ENCODE data around the gene CR2. TPM values are rescaled to one million over a fixed set of nuclear protein-coding genes. Genes with fewer than 3 reads are reported as not detected.
"Not testable (repeated sequence)": the region's sequence is repeated elsewhere in the genome, so short reads cannot be mapped to it uniquely, and the experiment has no call there.

The CR2 gene
- total RNA-seq, 2 experiments from 2014 or later = not detected

- ChIA-PET CTCF (no interaction called here), POLR2A (no interaction called here)
- Mint-ChIP-seq H3K27me3 (peaks cover 14% of the 10 kb centered on the region), H3K4me1 (peaks cover 14% of the 10 kb centered on the region), H3K4me3 (no peak overlapping the region), H3K36me3 (ENCODE audit: low read depth) (no peaks in the 10 kb centered on the region), H3K9me3 (no peaks in the 10 kb centered on the region), H3K27ac (no peak overlapping the region)
- DNase-seq = no peak
These were observed 7.5 kb downstream of the CR2 start for GRCh38 chr1:207461649-207462048.

GRCh38 chr1:207462535-207462934, 8.4 kb downstream of the CR2 start:
- ChIA-PET CTCF (no interaction called here), POLR2A (no interaction called here)
- no peaks in the 10 kb centered on the region for H3K36me3 Mint-ChIP-seq (ENCODE audit: low read depth)
- H3K4me3 Mint-ChIP-seq = no peak overlapping the region
- H3K27me3 Mint-ChIP-seq = peaks cover 14% of the 10 kb centered on the region
- H3K27ac Mint-ChIP-seq = no peak overlapping the region
- H3K9me3 Mint-ChIP-seq = no peaks in the 10 kb centered on the region
- H3K4me1 Mint-ChIP-seq = peaks cover 14% of the 10 kb centered on the region
- no peak for DNase-seq

- Mint-ChIP-seq H3K4me3 (no peak overlapping the region), H3K4me1 (peaks cover 14% of the 10 kb centered on the region), H3K27ac (no peak overlapping the region), H3K27me3 (peaks cover 14% of the 10 kb centered on the region), H3K9me3 (no peaks in the 10 kb centered on the region), H3K36me3 (ENCODE audit: low read depth) (no peaks in the 10 kb centered on the region)
- ChIA-PET POLR2A (no interaction called here), CTCF (no interaction called here)
- DNase-seq = no peak
These were observed 8.9 kb downstream of the CR2 start for GRCh38 chr1:207463021-207463420.

- peaks cover 18% of the 10 kb centered on the region for H3K27me3 Mint-ChIP-seq
- H3K27ac Mint-ChIP-seq = no peak overlapping the region
- DNase-seq = no peak
- POLR2A ChIA-PET = no interaction called here
- no peaks in the 10 kb centered on the region for H3K9me3 Mint-ChIP-seq
- H3K4me3 Mint-ChIP-seq = no peak overlapping the region
- CTCF ChIA-PET = no interaction called here
- peaks cover 14% of the 10 kb centered on the region for H3K4me1 Mint-ChIP-seq
- H3K36me3 Mint-ChIP-seq (ENCODE audit: low read depth) = no peaks in the 10 kb centered on the region
These were observed 9.4 kb downstream of the CR2 start for GRCh38 chr1:207463571-207463970.

GRCh38 chr1:207470927-207471326, 16.8 kb downstream of the CR2 start:
- no peaks in the 10 kb centered on the region for H3K9me3 Mint-ChIP-seq
- ChIA-PET POLR2A (no interaction called here), CTCF (no interaction called here)
- DNase-seq = no peak
- no peaks in the 10 kb centered on the region for H3K36me3 Mint-ChIP-seq (ENCODE audit: low read depth)
- H3K4me3 Mint-ChIP-seq = no peak overlapping the region
- peaks cover 15% of the 10 kb centered on the region for H3K27me3 Mint-ChIP-seq
- no peaks in the 10 kb centered on the region for H3K4me1 Mint-ChIP-seq
- no peak overlapping the region for H3K27ac Mint-ChIP-seq

- no peak overlapping the region for H3K4me3 Mint-ChIP-seq
- CTCF ChIA-PET = no interaction called here
- no peaks in the 10 kb centered on the region for H3K4me1 Mint-ChIP-seq
- H3K27me3 Mint-ChIP-seq = peaks cover 9% of the 10 kb centered on the region
- no peaks in the 10 kb centered on the region for H3K36me3 Mint-ChIP-seq (ENCODE audit: low read depth)
- POLR2A ChIA-PET = no interaction called here
- H3K27ac Mint-ChIP-seq = no peak overlapping the region
- H3K9me3 Mint-ChIP-seq = no peaks in the 10 kb centered on the region
- DNase-seq = no peak
These were observed 20.1 kb downstream of the CR2 start for GRCh38 chr1:207474210-207474609.

GRCh38 chr1:207486198-207486597, 32.1 kb downstream of the CR2 start:
- peaks cover 24% of the 10 kb centered on the region for H3K27me3 Mint-ChIP-seq
- H3K9me3 Mint-ChIP-seq = no peaks in the 10 kb centered on the region
- H3K4me1 Mint-ChIP-seq = no peaks in the 10 kb centered on the region
- no peak for DNase-seq
- ChIA-PET CTCF (no interaction called here), POLR2A (no interaction called here)
- H3K4me3 Mint-ChIP-seq = no peak overlapping the region
- H3K36me3 Mint-ChIP-seq (ENCODE audit: low read depth) = no peaks in the 10 kb centered on the region
- H3K27ac Mint-ChIP-seq = no peak overlapping the region

- Mint-ChIP-seq H3K27ac (no peak overlapping the region), H3K9me3 (no peaks in the 10 kb centered on the region), H3K27me3 (peaks cover 19% of the 10 kb centered on the region), H3K36me3 (ENCODE audit: low read depth) (no peaks in the 10 kb centered on the region), H3K4me3 (no peak overlapping the region), H3K4me1 (no peaks in the 10 kb centered on the region)
- POLR2A ChIA-PET = no interaction called here
- no peak for DNase-seq
- CTCF ChIA-PET = no interaction called here
These were observed 33.5 kb downstream of the CR2 start for GRCh38 chr1:207487636-207488035.

- H3K4me3 Mint-ChIP-seq = no peak overlapping the region
- peaks cover 25% of the 10 kb centered on the region for H3K27me3 Mint-ChIP-seq
- POLR2A ChIA-PET = no interaction called here
- H3K4me1 Mint-ChIP-seq = peaks cover 10% of the 10 kb centered on the region
- CTCF ChIA-PET = no interaction called here
- no peak overlapping the region for H3K27ac Mint-ChIP-seq
- no peak for DNase-seq
- no peaks in the 10 kb centered on the region for H3K36me3 Mint-ChIP-seq (ENCODE audit: low read depth)
- no peaks in the 10 kb centered on the region for H3K9me3 Mint-ChIP-seq
These were observed 39.1 kb downstream of the CR2 start for GRCh38 chr1:207493212-207493611.

GRCh38 chr1:207494171-207494570, 40.0 kb downstream of the CR2 start:
- Mint-ChIP-seq H3K4me1 (peaks cover 10% of the 10 kb centered on the region), H3K27me3 (peaks cover 25% of the 10 kb centered on the region), H3K9me3 (no peaks in the 10 kb centered on the region), H3K27ac (no peak overlapping the region), H3K36me3 (ENCODE audit: low read depth) (no peaks in the 10 kb centered on the region), H3K4me3 (no peak overlapping the region)
- DNase-seq = no peak
- ChIA-PET CTCF (no interaction called here), POLR2A (no interaction called here)

- Mint-ChIP-seq H3K4me1 (peaks cover 10% of the 10 kb centered on the region), H3K27me3 (peaks cover 27% of the 10 kb centered on the region)
- CTCF ChIA-PET = interaction anchor here (1.3 kb wide), 1 partner anchor 90 kb away, joined by 4 read pairs; no protein-coding TSS in a partner anchor
- H3K9me3 Mint-ChIP-seq; H3K27ac Mint-ChIP-seq; POLR2A ChIA-PET; DNase-seq; H3K4me3 Mint-ChIP-seq; H3K36me3 Mint-ChIP-seq (ENCODE audit: low read depth): not testable (repeated sequence)
These were observed 41.2 kb downstream of the CR2 start for GRCh38 chr1:207495281-207495680.

- Mint-ChIP-seq H3K9me3 (no peaks in the 10 kb centered on the region), H3K27ac (no peak within 1 kb of the TSS), H3K27me3 (peaks cover 30% of the 10 kb centered on the region), H3K4me1 (peaks cover 10% of the 10 kb centered on the region), H3K36me3 (ENCODE audit: low read depth) (no peaks in the 10 kb centered on the region), H3K4me3 (peak within 1 kb of the TSS; percentile 44)
- CTCF ChIA-PET = interaction anchor here (0.7 to 1.3 kb wide), 4 partner anchors 8 to 448 kb away, joined by 3 to 4 read pairs (median 3); no protein-coding TSS in a partner anchor
- POLR2A ChIA-PET = interaction anchor here (1.3 kb wide), 1 partner anchor 406 kb away, joined by 3 read pairs; no protein-coding TSS in a partner anchor
- DNase-seq = peak; percentile 35
These were observed 42.0 kb downstream of the CR2 start, which contains the start of gene CR1 for GRCh38 chr1:207495801-207496792. CR1 (plus strand) TSS chr1:207496157; CDS start chr1:207496268, 111 bp downstream.

GRCh38 chr1:207497941-207498340, 43.8 kb downstream of the CR2 start:
- H3K4me3 Mint-ChIP-seq = no peak overlapping the region
- H3K36me3 Mint-ChIP-seq (ENCODE audit: low read depth) = no peaks in the 10 kb centered on the region
- CTCF ChIA-PET = interaction anchor here (0.6 to 2.8 kb wide), 3 partner anchors 92 to 688 kb away, joined by 3 to 31 read pairs (median 6); no protein-coding TSS in a partner anchor
- no peak for DNase-seq
- H3K27me3 Mint-ChIP-seq = peaks cover 44% of the 10 kb centered on the region
- peaks cover 10% of the 10 kb centered on the region for H3K4me1 Mint-ChIP-seq
- no peak overlapping the region for H3K27ac Mint-ChIP-seq
- H3K9me3 Mint-ChIP-seq = no peaks in the 10 kb centered on the region
- POLR2A ChIA-PET = no interaction called here

GRCh38 chr1:207499573-207499972, 45.4 kb downstream of the CR2 start:
- Mint-ChIP-seq H3K36me3 (ENCODE audit: low read depth) (no peaks in the 10 kb centered on the region), H3K27me3 (peaks cover 58% of the 10 kb centered on the region), H3K4me3 (no peak overlapping the region), H3K9me3 (no peaks in the 10 kb centered on the region), H3K4me1 (peaks cover 10% of the 10 kb centered on the region), H3K27ac (no peak overlapping the region)
- CTCF ChIA-PET = interaction anchor here (0.6 to 2.8 kb wide), 19 partner anchors 15 to 763 kb away, joined by 3 to 31 read pairs (median 4); partner anchors contain the start of genes C4BPB, CR2 and PFKFB2
- peak; percentile 73 for DNase-seq
- POLR2A ChIA-PET = no interaction called here

Data from activated CD4-positive, alpha-beta memory T cell treated with anti-CD3 and anti-CD28 coated beads, Interleukin-2, amount 10 ng/mL, durations not matched to agents 7 days and 5 days (primary cell).